HEK293 (cell line): ENCODE results near the gene CORO7.

ENCODE experiments used
- CTCF ChIA-PET: fragments of 350-600 bp; formaldehyde crosslinking; extraction: SDS; loops from one replicate; lab custom pipeline; 2021; ENCODE audit warnings: antibody characterized with exemption; lab: Yijun Ruan, JAX
- POLR2A ChIA-PET: fragments of 300-600 bp; formaldehyde crosslinking; extraction: SDS; loops from one replicate; lab custom pipeline; 2020; ENCODE audit warnings: antibody characterized with exemption, inconsistent platforms; lab: Yijun Ruan, JAX
- H3K27ac ChIP-seq: fragments of 200-500 bp; sonication (Bioruptor generic); 2 replicates; pipeline ENCODE4 v1.5.1; 2014; ENCODE audit warnings: low read depth, low read length, control low read depth, inconsistent platforms; ENCODE audit errors: extremely low read depth
- H3K36me3 ChIP-seq, 2 experiments: fragments of 200-500 bp in 1 of 2; sonication (Bioruptor generic) in 1 of 2; 1 replicate in 1 of 2; 2 replicates in 1 of 2; pipeline ENCODE4 v1.5.1; 2014 to 2017; ENCODE audit warnings: inconsistent platforms in 2 of 2, low read length in 2 of 2; ENCODE audit not compliant: control insufficient read depth in 2 of 2, insufficient read depth in 1 of 2
- H3K4me1 ChIP-seq: fragments of 200-500 bp; sonication (Bioruptor generic); 2 replicates; pipeline ENCODE4 v1.5.1; 2014; ENCODE audit warnings: mild to moderate bottlenecking, low read length, inconsistent platforms; ENCODE audit not compliant: control insufficient read depth, insufficient read depth
- H3K4me3 ChIP-seq: 2 replicates; pipeline ENCODE4 v1.5.1; 2011; ENCODE audit warnings: low read depth, mild to moderate bottlenecking, control low read depth, low read length, moderate library complexity
- H3K9me3 ChIP-seq: fragments of 200-500 bp; sonication (Bioruptor generic); 2 replicates; pipeline ENCODE4 v1.5.1; 2014; ENCODE audit warnings: low read depth, low read length, inconsistent platforms; ENCODE audit not compliant: control insufficient read depth, insufficient read depth
- EGR2 ChIP-seq: fragments of 450-650 bp; formaldehyde crosslinking; IDR thresholded peaks from 2 replicates; pipeline ENCODE4 v1.5.1; 2016; ENCODE audit warnings: low read depth, missing biosample characterization, missing genetic modification characterization
- GLIS2 ChIP-seq: fragments of 450-650 bp; formaldehyde crosslinking; IDR thresholded peaks from 2 replicates; pipeline ENCODE4 v1.5.1; 2016; ENCODE audit warnings: missing biosample characterization, missing genetic modification characterization
- KLF1 ChIP-seq: fragments of 450-650 bp; formaldehyde crosslinking; IDR thresholded peaks from 2 replicates; pipeline ENCODE4 v1.5.1; 2016; ENCODE audit warnings: missing biosample characterization, missing genetic modification characterization
- ZBTB17 ChIP-seq: fragments of 450-650 bp; formaldehyde crosslinking; IDR thresholded peaks from 2 replicates; pipeline ENCODE4 v1.5.1; 2016; ENCODE audit warnings: missing biosample characterization, missing genetic modification characterization
- ZBTB20 ChIP-seq: fragments of 450-650 bp; formaldehyde crosslinking; IDR thresholded peaks from 2 replicates; pipeline ENCODE4 v1.5.1; 2016; ENCODE audit warnings: missing biosample characterization, missing genetic modification characterization
- ZIC2 ChIP-seq: fragments of 450-650 bp; formaldehyde crosslinking; IDR thresholded peaks from 2 replicates; pipeline ENCODE4 v1.5.1; 2016; ENCODE audit warnings: missing biosample characterization, missing genetic modification characterization
- ZNF155 ChIP-seq: fragments of 450-650 bp; formaldehyde crosslinking; IDR thresholded peaks from 2 replicates; pipeline ENCODE4 v1.5.1; 2016; ENCODE audit warnings: missing biosample characterization, missing genetic modification characterization
- ZNF37A ChIP-seq: fragments of 450-650 bp; IDR thresholded peaks from 2 replicates; pipeline ENCODE4 v1.5.1; 2018; ENCODE audit warnings: missing biosample characterization, missing genetic modification characterization
- ZNF423 ChIP-seq: fragments of 450-650 bp; formaldehyde crosslinking; IDR thresholded peaks from 2 replicates; pipeline ENCODE4 v1.5.1; 2016; ENCODE audit warnings: missing biosample characterization, missing genetic modification characterization
- ZNF561 ChIP-seq: fragments of 450-650 bp; IDR thresholded peaks from 2 replicates; pipeline ENCODE4 v1.5.1; 2018; ENCODE audit warnings: missing biosample characterization, missing genetic modification characterization, borderline replicate concordance
- ZNF623 ChIP-seq: fragments of 450-650 bp; formaldehyde crosslinking; IDR thresholded peaks from 2 replicates; pipeline ENCODE4 v1.5.1; 2016; ENCODE audit warnings: missing biosample characterization, missing genetic modification characterization
- ZNF658 ChIP-seq: fragments of 450-650 bp; formaldehyde crosslinking; IDR thresholded peaks from 2 replicates; pipeline ENCODE4; 2016; ENCODE audit warnings: missing biosample characterization, missing genetic modification characterization
- ZNF76 ChIP-seq: fragments of 450-650 bp; formaldehyde crosslinking; IDR thresholded peaks from 2 replicates; pipeline ENCODE4; 2016; ENCODE audit warnings: low read depth, missing biosample characterization, missing genetic modification characterization, borderline replicate concordance
- ZSCAN30 ChIP-seq: fragments of 450-650 bp; IDR thresholded peaks from 2 replicates; pipeline ENCODE4 v1.5.1; 2018; ENCODE audit warnings: missing biosample characterization, mild to moderate bottlenecking, missing genetic modification characterization, moderate library complexity
- TF ChIP-seq, protein P1 (sequence below): fragments of 450-650 bp; formaldehyde crosslinking; IDR thresholded peaks from 2 replicates; pipeline ENCODE4; 2016; ENCODE audit warnings: missing biosample characterization, missing genetic modification characterization
- TF ChIP-seq, protein P2 (sequence below): fragments of 450-650 bp; formaldehyde crosslinking; IDR thresholded peaks from 2 replicates; pipeline ENCODE4 v1.5.1; 2016; ENCODE audit warnings: missing biosample characterization, missing genetic modification characterization
- TF ChIP-seq, protein P3 (sequence below): fragments of 450-650 bp; formaldehyde crosslinking; IDR thresholded peaks from 2 replicates; pipeline ENCODE4 v1.5.1; 2017; ENCODE audit warnings: missing biosample characterization, missing genetic modification characterization
- TF ChIP-seq, protein P4 (sequence below): fragments of 450-650 bp; formaldehyde crosslinking; optimal IDR thresholded peaks from 2 replicates; pipeline ENCODE3; 2016; ENCODE audit warnings: missing biosample characterization, mild to moderate bottlenecking, missing genetic modification characterization
- TF ChIP-seq, protein P5 (sequence below): fragments of 450-650 bp; formaldehyde crosslinking; IDR thresholded peaks from 2 replicates; pipeline ENCODE4 v1.5.1; 2016; ENCODE audit warnings: missing biosample characterization, missing genetic modification characterization

CORO7 gene

DNA sequence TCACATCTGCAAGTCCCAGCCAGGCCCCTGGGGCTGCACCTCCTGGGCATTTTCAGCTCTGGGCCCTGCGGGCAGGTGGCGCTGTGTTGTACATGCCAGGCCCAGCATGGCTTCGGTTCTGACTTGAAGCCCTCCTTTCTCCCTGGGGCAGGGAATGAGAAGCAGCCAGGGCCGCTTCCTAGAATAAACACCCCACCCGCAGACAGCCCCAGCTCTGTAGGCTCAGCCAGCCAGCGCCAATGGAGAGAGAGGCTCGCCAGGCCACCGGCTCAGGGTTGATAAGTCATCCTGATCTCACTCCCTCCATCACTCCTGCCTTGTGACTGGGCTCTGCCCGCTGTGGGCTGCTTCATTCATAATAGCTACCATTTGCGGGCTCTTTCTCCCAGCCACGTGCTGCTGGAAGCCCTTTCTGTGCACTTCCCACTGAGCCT lies 106.5 kb downstream of the CORO7 start:
- Histone ChIP-seq H3K4me3 (no peak overlapping the region), H3K36me3 (no peaks in the 10 kb centered on the region), H3K27ac (no peak overlapping the region), H3K9me3 (no peaks in the 10 kb centered on the region), H3K4me1 (no peaks in the 10 kb centered on the region)
- peak; percentile 31; the same call in 1 of the 2 replicates for TF ChIP-seq GLIS2 (tag by site-specific recombination)
- peak; percentile 66; the same call in 1 of the 2 replicates for TF ChIP-seq ZNF561 (tag by site-specific recombination)
- TF ChIP-seq ZBTB17: peak; percentile 70
- TF ChIP-seq ZBTB20 (tag by site-specific recombination): peak; percentile 34; the same call in 1 of the 2 replicates
- TF ChIP-seq, protein P1, sequence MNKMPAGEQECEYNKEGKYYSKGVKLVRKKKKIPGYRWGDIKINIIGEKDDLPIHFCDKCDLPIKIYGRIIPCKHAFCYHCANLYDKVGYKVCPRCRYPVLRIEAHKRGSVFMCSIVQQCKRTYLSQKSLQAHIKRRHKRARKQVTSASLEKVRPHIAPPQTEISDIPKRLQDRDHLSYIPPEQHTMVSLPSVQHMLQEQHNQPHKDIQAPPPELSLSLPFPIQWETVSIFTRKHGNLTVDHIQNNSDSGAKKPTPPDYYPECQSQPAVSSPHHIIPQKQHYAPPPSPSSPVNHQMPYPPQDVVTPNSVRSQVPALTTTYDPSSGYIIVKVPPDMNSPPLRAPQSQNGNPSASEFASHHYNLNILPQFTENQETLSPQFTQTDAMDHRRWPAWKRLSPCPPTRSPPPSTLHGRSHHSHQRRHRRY (tag by site-specific recombination): no peak
- TF ChIP-seq ZIC2 (tag by site-specific recombination): peak; percentile 94
- TF ChIP-seq, protein P2, sequence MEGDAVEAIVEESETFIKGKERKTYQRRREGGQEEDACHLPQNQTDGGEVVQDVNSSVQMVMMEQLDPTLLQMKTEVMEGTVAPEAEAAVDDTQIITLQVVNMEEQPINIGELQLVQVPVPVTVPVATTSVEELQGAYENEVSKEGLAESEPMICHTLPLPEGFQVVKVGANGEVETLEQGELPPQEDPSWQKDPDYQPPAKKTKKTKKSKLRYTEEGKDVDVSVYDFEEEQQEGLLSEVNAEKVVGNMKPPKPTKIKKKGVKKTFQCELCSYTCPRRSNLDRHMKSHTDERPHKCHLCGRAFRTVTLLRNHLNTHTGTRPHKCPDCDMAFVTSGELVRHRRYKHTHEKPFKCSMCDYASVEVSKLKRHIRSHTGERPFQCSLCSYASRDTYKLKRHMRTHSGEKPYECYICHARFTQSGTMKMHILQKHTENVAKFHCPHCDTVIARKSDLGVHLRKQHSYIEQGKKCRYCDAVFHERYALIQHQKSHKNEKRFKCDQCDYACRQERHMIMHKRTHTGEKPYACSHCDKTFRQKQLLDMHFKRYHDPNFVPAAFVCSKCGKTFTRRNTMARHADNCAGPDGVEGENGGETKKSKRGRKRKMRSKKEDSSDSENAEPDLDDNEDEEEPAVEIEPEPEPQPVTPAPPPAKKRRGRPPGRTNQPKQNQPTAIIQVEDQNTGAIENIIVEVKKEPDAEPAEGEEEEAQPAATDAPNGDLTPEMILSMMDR (tag by site-specific recombination): peak; percentile 68; the same call in 1 of the 2 replicates
- TF ChIP-seq ZSCAN30 (tag by site-specific recombination): peak; percentile 90
- TF ChIP-seq KLF1: 0 out of 2 replicates have a peak, but pooled peaks have one; percentile 17
- TF ChIP-seq ZNF76: no peak
- CTCF ChIA-PET: interaction anchor here (0.6 to 2.2 kb wide), 11 partner anchors 9 to 116 kb away, joined by 3 to 12 read pairs (median 3); no protein-coding TSS in a partner anchor
- POLR2A ChIA-PET: interaction anchor here (1.1 to 1.3 kb wide), 2 partner anchors 15 to 38 kb away, joined by 3 read pairs; no protein-coding TSS in a partner anchor

DNA sequence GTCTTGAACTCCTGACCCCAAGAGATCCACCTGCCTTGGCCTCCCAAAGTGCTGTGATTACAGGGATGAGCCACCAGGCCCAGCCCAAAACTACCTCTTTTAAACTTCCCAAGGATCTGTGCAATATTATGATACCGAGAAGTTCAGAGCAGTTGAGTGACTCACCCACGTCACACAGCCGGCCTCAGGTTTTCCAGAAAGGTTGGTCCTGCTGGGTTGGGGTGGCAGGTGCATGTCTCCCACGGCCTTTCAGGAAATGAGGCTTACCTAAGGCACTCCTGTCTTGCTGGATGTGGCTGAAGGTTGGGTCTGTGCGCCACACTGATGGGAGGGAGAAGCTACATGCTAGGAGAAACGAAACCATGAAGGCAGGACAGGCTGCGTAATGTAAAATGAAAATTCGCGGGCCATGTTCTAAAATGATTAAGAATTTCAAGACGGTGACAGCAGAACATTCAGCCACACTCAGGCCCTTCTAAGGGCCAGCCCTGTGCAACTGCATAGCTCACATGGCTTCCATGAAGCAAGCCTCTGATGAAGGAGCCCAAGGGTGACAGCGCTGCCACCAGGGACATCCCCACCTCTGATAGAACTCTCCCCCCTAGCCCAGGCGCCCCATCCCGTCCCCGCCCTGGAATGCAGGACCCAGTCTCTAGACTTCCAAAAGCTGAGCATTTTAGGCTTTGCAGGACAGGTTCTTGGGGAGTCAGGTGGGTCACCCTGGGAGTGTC lies 107.1 kb downstream of the CORO7 start:
- H3K4me1 ChIP-seq: no peaks in the 10 kb centered on the region
- H3K36me3 ChIP-seq: no peaks in the 10 kb centered on the region
- POLR2A ChIA-PET: interaction anchor here (1.1 to 1.3 kb wide), 2 partner anchors 14 to 38 kb away, joined by 3 read pairs; no protein-coding TSS in a partner anchor
- H3K4me3 ChIP-seq: no peak overlapping the region
- H3K9me3 ChIP-seq: no peaks in the 10 kb centered on the region
- no peak overlapping the region for H3K27ac ChIP-seq
- CTCF ChIA-PET: interaction anchor here (0.7 to 2.2 kb wide), 10 partner anchors 8 to 109 kb away, joined by 3 to 12 read pairs (median 4); no protein-coding TSS in a partner anchor
- TF ChIP-seq ZNF423 (tag by site-specific recombination) (0 out of 2 replicates have a peak, but pooled peaks have one; percentile 18), ZNF658 (no peak), ZNF623 (tag by site-specific recombination) (no peak)
- TF ChIP-seq, protein P3, sequence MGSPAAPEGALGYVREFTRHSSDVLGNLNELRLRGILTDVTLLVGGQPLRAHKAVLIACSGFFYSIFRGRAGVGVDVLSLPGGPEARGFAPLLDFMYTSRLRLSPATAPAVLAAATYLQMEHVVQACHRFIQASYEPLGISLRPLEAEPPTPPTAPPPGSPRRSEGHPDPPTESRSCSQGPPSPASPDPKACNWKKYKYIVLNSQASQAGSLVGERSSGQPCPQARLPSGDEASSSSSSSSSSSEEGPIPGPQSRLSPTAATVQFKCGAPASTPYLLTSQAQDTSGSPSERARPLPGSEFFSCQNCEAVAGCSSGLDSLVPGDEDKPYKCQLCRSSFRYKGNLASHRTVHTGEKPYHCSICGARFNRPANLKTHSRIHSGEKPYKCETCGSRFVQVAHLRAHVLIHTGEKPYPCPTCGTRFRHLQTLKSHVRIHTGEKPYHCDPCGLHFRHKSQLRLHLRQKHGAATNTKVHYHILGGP (tag by site-specific recombination): no peak

DNA sequence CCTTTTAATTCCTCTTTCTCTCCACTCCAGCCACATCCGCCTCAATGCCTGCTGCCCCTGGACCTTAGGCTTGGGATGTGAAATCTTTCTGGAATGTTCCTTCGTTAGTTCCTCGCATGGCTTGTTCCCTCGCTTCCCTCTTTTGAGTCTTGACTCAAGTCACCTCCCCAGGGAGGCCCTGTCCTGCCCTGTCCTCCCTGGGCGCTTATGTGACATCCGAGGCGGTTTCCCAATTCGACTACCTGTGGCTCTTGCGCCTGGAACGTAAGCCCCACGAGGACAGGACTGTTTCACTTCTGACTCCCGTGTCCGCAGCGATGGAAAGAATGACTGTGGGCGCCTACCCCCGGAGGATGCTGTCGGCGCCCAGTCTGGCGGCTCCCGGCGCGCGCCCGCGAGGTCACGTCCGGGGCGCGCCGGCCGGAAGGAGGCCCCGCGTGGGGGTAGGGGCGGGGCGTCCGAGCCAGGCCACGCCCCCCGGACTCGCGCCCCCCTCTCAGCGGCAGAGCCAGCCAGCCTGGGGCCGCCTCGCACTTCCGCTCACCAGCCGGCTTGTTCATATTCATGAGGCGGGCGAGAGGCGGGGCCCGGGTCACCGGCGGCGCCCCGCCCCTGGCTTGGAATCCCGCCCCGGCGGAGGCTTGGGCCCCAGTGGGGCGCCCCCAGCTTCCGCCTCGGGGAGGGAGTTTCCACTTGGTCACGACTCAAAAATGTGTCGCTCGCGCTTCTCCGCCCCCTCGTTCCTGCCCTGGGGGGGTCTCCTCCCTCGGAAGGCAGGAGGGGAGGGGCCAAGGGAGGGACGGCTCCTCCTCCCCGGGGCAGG lies 109.0 kb downstream of the CORO7 start:
- Histone ChIP-seq H3K4me1 (no peaks in the 10 kb centered on the region), H3K27ac (no peak overlapping the region), H3K36me3 (no peaks in the 10 kb centered on the region), H3K9me3 (no peaks in the 10 kb centered on the region), H3K4me3 (peak overlapping the region; percentile 42)
- CTCF ChIA-PET: interaction anchor here (0.5 to 0.9 kb wide), 2 partner anchors 19 to 341 kb away, joined by 3 read pairs; no protein-coding TSS in a partner anchor
- POLR2A ChIA-PET: interaction anchor here (1.0 kb wide), 1 partner anchor 16 kb away, joined by 3 read pairs; no protein-coding TSS in a partner anchor
- TF ChIP-seq EGR2 (tag by site-specific recombination): peak; percentile 48; the same call in 1 of the 2 replicates
- TF ChIP-seq ZNF155: no peak
- TF ChIP-seq ZNF37A (tag by site-specific recombination): no peak
- TF ChIP-seq, protein P4, sequence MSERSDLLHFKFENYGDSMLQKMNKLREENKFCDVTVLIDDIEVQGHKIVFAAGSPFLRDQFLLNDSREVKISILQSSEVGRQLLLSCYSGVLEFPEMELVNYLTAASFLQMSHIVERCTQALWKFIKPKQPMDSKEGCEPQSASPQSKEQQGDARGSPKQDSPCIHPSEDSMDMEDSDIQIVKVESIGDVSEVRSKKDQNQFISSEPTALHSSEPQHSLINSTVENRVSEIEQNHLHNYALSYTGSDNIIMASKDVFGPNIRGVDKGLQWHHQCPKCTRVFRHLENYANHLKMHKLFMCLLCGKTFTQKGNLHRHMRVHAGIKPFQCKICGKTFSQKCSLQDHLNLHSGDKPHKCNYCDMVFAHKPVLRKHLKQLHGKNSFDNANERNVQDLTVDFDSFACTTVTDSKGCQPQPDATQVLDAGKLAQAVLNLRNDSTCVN (tag by site-specific recombination): peak; percentile 35
- TF ChIP-seq, protein P5, sequence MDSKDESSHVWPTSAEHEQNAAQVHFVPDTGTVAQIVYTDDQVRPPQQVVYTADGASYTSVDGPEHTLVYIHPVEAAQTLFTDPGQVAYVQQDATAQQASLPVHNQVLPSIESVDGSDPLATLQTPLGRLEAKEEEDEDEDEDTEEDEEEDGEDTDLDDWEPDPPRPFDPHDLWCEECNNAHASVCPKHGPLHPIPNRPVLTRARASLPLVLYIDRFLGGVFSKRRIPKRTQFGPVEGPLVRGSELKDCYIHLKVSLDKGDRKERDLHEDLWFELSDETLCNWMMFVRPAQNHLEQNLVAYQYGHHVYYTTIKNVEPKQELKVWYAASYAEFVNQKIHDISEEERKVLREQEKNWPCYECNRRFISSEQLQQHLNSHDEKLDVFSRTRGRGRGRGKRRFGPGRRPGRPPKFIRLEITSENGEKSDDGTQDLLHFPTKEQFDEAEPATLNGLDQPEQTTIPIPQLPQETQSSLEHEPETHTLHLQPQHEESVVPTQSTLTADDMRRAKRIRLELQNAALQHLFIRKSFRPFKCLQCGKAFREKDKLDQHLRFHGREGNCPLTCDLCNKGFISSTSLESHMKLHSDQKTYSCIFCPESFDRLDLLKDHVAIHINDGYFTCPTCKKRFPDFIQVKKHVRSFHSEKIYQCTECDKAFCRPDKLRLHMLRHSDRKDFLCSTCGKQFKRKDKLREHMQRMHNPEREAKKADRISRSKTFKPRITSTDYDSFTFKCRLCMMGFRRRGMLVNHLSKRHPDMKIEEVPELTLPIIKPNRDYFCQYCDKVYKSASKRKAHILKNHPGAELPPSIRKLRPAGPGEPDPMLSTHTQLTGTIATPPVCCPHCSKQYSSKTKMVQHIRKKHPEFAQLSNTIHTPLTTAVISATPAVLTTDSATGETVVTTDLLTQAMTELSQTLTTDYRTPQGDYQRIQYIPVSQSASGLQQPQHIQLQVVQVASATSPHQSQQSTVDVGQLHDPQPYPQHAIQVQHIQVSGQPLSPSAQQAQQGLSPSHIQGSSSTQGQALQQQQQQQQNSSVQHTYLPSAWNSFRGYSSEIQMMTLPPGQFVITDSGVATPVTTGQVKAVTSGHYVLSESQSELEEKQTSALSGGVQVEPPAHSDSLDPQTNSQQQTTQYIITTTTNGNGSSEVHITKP (tag by site-specific recombination): peak; percentile 78; the same call in 1 of the 2 replicates
